Endometrial microvascular endothelial cells (primary cell): ENCODE results near the gene MCEMP1. TPM values are rescaled to one million over a fixed set of nuclear protein-coding genes. Genes with fewer than 3 reads are reported as not detected.

Experiments used
- in situ Hi-C: cut with HindIII; loops from 2 replicates; pipeline ENCODE4 v1.10.0; 2017; ENCODE audit warnings: low sequenced_read_pairs, low pct_unique_long_range_greater_than_20kb; ENCODE audit errors: inconsistent ontology term
- total RNA-seq: library from RNA; depleted of rRNA; stranded (reverse); fragments of >200 nt; gene quantifications from one replicate; pipeline ENCODE4 v1.2.3, GENCODE V29; 2015; ENCODE audit errors: inconsistent ontology term

MCEMP1 gene
- total RNA-seq, 1 donor from 2014 or later: not detected

DNA sequence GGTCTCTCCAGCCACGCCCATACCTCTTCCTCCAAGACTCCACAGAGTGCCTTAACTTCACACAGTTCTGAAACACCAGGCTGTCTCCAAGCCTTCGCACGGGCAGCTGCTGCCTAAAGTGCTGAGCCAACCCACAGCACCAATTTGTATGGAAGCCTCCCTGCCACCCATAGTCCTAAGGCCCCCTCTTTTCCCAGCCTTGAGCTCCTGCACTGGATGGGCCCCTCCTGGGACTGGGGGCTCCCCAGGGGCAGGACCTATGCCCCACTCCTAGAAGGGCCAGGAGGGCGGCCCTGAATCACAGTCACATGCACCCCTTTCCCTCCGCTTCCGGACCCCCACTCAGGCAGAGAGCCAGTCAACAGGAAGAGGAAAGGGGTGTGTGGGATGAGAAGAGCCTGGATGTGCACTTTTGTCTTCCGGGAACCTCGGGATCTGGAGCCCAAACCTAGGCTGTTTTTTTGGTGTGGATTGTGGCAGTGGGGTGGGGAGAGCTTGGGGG lies 30.1 kb downstream of the MCEMP1 start:
- in situ Hi-C loops: no loop called here

DNA sequence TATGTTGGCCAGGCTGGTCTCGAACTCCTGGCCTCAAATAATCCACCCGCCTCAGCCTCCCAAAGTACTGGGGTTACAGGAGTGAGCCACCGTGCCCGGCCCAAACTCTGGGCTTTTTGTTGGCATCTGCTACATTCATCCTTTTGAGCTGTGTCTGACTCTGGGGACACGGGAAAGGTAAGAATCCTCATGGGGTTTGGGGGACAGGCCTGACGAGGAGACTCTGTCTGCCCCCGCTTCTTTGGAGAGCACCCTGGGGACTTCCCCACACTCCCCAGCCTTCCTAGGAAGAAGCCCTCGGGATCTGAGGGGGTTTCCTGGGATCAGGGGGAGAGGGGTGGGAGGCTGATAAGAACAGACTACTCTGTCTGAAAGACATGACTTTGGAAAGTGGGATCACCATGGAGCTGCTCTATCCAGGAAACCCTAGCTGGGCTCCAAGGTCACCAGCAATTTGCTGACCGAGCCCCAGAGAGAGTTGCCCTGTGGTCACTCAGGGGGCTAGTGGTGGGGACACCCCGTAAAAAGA lies 33.1 kb downstream of the MCEMP1 start:
- in situ Hi-C loops: no loop called here

DNA sequence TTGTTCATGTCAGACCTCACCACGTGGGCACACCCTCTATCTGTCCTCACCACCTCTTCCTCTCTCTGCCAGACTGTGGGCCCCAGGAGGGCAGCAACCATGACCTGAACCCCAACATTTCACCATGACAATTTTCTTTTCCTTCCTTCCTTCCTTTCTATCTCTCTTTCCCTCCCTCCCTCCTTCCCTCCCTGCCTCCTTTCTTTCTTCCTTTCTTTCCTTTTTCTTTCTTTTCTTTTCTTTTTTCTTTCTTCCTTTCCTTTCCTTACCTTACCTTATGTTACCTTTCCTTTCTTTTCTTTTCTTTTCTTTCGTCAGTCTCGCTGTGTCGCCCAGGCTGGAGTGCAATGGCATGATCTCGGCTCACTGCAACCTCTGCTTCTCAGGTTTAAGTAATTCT lies 33.7 kb downstream of the MCEMP1 start:
- in situ Hi-C loops: no loop called here

DNA sequence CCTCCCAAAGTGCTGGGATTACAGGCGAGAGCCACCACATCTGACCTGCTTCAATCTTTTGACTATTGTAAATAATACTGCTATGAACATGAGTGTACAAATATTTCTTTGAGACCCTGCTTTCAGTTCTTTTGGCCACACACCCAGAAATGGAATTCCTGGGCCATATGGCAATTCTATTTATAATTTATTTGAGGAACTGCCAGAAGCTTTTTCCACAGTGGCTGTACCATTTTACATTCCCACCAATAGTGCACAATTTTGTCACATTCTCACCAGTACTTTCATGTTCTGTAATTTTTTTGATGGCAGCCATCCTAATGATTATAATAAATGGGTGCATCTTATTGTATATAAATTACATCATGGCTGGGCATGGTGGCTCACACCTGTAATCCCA lies 38.8 kb downstream of the MCEMP1 start:
- in situ Hi-C loops: no loop called here

DNA sequence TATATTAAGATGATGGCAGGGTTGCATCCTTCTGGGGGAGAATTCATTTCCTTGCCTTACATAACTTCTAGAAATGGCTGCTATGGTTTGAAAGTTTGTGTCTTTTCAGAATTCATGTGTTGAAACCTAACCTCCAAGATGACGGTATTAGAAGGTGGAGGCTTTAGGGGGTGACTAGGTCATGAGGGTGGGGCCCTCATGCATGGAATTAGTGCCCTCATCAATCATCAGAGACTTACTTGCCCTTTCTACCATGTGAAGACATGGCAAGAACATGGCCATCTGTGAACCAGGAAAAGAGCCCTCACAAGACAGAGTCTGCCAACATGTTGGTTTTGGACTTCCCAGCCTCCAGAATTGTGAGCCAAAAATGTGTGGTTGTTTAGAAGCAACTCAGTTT lies 39.9 kb downstream of the MCEMP1 start:
- in situ Hi-C loops: no loop called here

DNA sequence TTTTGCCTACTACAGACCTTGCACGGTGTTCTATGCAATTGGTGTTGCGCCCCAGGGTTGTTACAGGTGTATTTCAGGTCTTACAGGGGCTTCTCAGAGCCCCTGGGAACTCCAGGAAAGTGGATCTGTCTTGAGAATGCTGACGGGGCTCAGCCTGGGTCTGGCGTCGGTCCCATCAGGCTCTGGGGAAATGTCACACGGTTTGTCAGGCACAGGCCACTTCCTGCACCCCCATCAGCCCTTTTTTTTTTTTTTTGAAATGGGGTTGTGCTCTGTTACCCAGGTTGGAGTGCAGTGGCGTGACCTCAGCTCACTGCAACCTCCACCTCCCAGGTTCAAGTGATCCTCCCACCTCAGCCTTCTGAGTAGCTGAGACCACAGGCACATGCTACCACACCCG lies 41.8 kb downstream of the MCEMP1 start:
- in situ Hi-C loops: no loop called here

DNA sequence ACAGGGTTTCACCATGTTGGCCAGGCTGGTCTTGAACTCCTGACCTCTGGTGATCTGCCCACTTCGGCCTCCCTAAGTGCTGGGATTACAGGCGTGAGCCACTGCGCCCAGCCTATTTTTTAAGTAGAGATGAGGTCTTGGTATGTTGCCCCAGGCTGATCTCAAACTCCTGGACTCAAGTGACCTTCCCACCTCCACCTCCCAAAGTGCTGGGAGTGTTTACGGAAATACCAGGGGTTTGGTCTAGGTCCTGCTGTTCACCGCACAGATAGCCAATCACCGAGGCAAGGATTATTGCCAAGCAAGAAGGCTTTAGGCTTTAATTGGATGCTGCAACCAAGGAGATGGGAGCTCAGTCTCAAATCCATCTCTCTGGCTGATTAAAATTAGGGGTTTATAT lies 43.5 kb downstream of the MCEMP1 start:
- in situ Hi-C loops: no loop called here

DNA sequence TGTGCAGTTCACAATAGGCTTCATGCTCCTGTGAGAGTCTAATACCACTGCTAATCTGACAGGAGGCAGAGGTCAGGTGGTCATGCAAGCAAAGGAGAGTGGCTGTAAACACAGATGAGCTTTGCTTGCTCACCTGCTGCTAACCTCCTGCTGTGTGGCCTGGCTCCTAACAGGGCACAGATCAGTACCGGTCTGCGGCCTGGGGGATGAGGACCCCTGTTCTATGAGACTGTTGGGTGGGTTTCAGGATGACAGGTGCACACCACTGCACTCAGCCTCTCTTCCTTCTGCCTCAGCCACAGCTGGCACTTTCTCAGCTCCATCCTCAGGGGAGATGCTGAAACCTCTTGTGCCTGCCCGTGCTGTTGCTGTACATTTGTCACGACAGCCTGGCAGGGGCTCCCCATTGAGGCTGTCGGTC lies 45.4 kb downstream of the MCEMP1 start:
- in situ Hi-C loops: no loop called here

DNA sequence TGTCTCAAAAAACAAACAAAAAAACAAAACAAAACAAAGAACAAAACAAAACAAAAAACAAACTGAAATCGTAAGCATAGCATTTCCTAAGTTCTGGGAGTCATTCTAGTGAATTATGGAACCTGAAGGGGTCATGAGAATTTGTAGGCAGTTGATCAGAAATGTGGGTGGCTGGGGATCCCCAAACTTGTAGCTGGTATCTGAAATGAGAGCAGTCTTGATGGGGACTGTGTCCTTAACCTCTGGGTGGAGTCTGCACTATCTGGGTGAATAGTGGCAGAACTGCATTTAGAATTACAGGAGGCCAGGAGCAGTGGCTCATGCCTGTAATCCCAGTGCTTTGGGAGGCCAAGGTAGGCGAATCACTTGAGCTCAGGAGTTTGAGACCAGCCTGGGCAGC lies 48.9 kb downstream of the MCEMP1 start:
- in situ Hi-C loops: no loop called here

DNA sequence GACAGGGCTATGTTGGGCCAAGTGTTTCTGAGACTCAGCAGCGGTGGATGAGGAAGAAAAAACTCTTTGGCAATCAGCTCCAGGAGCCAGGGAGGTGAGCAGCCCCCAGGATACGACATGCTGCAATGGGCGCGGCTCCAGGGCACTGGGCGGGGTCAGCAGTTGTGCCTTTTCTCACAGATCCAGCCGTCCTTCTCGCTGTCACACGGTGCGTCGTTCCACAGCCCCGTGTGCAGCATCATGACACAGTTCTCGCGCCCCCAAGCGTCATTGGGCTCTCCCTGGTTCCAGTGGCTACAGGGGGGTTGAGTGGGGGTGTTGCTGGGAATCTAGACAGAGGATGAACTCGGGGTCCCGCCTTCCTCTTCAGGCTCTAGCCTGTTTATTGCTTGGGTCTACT lies 52.3 kb downstream of the MCEMP1 start:
- in situ Hi-C loops: no loop called here

Other genes with a start within 250 kb of the MCEMP1 start
- gene PEX11G, start 188.1 kb upstream of the MCEMP1 start, total RNA-seq: 0.84 TPM
- gene ZNF358, start 161.0 kb upstream of the MCEMP1 start, total RNA-seq: 25.4 TPM
- 4.6 TPM for gene MCOLN1, start 154.5 kb upstream of the MCEMP1 start, total RNA-seq
- gene PNPLA6, start 141.4 kb upstream of the MCEMP1 start, total RNA-seq: 180 TPM
- not detected for gene CAMSAP3, start 81.2 kb upstream of the MCEMP1 start, total RNA-seq
- 39.7 TPM for gene XAB2, start 47.5 kb upstream of the MCEMP1 start, total RNA-seq
- gene PET100, start 47.3 kb upstream of the MCEMP1 start, total RNA-seq: 16.0 TPM
- not detected for gene PCP2, start 43.4 kb upstream of the MCEMP1 start, total RNA-seq
- gene STXBP2, start 40.0 kb upstream of the MCEMP1 start, total RNA-seq: 29.8 TPM
- not detected for gene RETN, start 8.0 kb upstream of the MCEMP1 start, total RNA-seq
- gene TRAPPC5, start 3.7 kb downstream of the MCEMP1 start, total RNA-seq: 81.6 TPM
- gene FCER2, start 25.0 kb downstream of the MCEMP1 start, total RNA-seq: not detected
- gene CLEC4G, start 55.0 kb downstream of the MCEMP1 start, total RNA-seq: not detected
- not detected for gene CD209, start 70.4 kb downstream of the MCEMP1 start, total RNA-seq
- not detected for gene CLEC4M, start 86.2 kb downstream of the MCEMP1 start, total RNA-seq
- 23.2 TPM for gene EVI5L, start 153.1 kb downstream of the MCEMP1 start, total RNA-seq
- not detected for gene PRR36, start 197.3 kb downstream of the MCEMP1 start, total RNA-seq
- gene LRRC8E, start 211.4 kb downstream of the MCEMP1 start, total RNA-seq: 1.9 TPM
- 13.3 TPM for gene MAP2K7, start 226.8 kb downstream of the MCEMP1 start, total RNA-seq
- gene TGFBR3L, start 237.7 kb downstream of the MCEMP1 start, total RNA-seq: not detected
- 46.8 TPM for gene SNAPC2, start 243.2 kb downstream of the MCEMP1 start, total RNA-seq
- gene CTXN1, start 249.0 kb downstream of the MCEMP1 start, total RNA-seq: 2.2 TPM